HG02571 (cell line): ENCODE results near the gene EVI2B.
"Not testable (repeated sequence)": the region's sequence is repeated elsewhere in the genome, so short reads cannot be mapped to it uniquely, and the experiment has no call there.

Experiments
- ATAC-seq: cut with Tn5 transposase; IDR thresholded peaks from one replicate; pipeline ENCODE4 v1.9.1; 2021; ENCODE audit warnings: mild to moderate bottlenecking, moderate library complexity; ENCODE audit not compliant: unreplicated experiment

The EVI2B gene

DNA sequence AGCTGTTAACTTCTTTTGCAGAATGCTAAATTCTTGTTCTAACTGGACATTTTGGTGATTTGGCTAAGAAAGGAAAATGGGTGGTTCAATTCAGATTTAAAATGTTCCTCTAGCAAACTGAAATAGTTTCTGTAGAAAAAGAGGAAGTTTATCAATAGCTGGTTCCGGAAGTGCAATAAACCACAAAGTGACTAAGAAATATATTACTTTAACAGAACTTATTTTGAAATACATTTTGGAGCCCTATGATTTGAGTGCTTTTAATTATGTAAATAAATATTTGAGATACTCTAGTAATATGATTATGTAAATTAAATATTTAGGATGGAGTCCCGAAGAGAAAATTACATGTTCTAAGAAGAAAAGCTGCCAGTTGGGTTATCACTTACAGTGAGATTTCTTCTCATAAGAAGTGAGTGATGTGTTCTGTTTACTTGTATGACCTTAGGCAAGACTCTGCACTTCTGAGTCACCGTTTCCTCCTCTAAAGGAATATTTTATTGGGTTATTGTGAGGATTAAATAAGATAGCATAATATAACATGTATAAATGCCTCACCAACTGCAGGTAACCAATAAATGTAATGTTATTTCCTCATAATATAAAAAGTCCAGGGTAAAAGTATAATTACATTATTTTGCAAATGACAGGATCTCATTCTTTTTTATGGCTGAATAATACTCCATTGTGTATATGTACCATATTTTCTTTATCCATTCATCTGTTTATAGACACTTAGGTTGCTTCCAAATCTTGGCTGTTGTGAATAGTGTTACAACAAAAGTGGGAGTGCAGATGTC, at the start of gene EVI2B:
TSS of gene EVI2B (minus strand) at position 73 of the 800 bp plus-strand sequence. CDS start 8,445 bp downstream, outside the sequence.
- no peak for ATAC-seq

DNA sequence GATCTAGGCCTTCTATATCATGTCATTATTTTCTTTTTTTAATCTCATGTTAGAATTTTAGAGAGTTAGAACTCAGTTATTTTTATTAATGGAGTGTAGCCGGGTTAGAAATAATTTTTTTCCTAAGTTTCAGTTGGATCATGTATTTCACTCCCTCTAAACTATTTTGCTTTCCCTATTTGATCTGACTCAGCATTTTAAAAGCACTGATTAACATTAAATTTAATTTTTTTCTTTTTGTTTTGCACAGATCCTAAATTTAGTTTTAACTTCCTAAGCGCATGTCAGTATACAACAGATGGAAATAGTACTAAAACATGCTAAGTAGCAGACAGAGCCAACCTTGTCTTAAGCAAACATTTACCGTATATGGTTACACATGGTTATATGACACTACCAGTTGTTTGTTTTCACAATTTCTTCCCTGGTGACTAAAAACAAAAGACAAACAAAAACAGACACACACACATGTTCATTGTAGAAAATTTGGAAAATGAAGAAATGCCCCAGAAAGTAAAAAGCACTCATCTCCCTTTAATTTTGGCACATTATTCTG, 44.1 kb upstream of the EVI2B start:
- ATAC-seq: no peak

- no peak for ATAC-seq
Measured at GRCh38 chr17:31357091-31357490, 43.2 kb upstream of the EVI2B start.

- no peak for ATAC-seq
Measured at GRCh38 chr17:31355935-31356334, 42.1 kb upstream of the EVI2B start.

DNA sequence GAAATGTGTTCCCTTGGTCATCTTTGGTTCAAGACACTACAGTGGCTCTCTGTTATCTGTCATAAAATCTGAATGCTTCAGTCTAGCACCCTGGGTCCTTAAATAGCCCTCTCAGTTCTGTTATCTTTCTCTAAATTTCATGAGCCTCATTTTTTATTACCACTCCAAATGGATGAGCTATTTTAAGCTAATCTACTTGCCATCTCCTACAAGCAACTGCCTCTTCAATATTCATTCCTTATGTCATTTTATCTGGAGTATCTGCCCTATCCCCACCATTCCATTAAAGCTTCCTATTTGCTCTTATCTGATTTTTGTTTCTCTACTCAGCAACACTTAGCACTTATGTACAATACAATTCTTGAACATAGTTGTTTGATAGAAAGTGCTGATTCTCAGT, 35.6 kb upstream of the EVI2B start:
- no peak for ATAC-seq

- not testable (repeated sequence) for ATAC-seq
Measured at GRCh38 chr17:31345191-31345747, 31.4 kb upstream of the EVI2B start.

DNA sequence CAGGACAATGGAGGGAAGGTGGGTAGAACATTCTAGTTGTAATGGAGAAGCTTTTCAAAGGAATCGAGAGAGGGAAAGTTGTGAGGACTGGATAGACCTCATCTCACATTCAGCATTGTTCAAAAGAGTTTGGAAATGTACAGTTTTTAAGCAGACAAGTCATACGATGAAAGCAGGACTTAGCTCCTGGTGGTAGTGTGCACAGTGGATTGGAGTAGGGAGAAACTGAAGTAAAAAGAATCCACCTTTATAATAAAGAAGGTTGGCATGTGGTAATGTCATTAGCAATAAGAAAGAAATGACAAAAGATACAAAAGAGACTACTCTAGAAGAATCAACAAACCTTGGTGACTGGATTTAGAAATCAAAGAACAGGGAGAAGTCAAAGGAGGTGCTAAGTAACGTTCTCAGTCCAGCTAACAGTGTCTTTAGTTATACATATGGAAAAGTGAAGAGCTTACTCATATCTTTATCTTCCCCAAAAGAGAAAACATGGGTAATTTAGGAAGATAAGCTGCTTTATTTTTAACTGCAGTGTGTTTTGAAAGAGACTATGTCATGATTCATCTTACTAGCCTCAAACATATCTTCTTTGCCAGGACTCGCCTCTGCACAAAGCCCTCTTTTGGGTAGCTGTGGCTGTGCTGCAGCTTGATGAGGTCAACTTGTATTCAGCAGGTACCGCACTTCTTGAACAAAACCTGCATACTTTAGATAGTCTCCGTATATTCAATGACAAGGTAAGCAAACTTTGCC, 26.2 kb upstream of the EVI2B start:
- ATAC-seq: no peak

- no peak for ATAC-seq
Measured at GRCh38 chr17:31329221-31329620, 15.4 kb upstream of the EVI2B start.

DNA sequence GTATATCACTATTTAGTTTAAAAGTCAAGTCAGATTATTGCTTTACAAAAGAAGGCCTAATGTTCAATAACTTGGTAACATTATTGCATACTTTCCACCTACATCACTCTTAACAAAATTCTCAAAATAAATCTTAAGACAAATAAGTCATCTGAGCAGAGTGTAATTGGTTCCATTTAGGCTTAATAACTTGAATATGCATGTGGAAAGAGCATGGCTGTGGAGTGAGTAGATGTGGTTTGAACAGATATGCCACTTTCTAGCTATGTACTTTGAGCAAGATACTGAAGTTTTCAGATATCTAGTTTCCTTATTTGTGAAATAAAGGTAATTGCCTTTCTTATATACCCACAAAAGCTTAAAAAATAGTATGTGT, 14.3 kb upstream of the EVI2B start:
- no peak for ATAC-seq

DNA sequence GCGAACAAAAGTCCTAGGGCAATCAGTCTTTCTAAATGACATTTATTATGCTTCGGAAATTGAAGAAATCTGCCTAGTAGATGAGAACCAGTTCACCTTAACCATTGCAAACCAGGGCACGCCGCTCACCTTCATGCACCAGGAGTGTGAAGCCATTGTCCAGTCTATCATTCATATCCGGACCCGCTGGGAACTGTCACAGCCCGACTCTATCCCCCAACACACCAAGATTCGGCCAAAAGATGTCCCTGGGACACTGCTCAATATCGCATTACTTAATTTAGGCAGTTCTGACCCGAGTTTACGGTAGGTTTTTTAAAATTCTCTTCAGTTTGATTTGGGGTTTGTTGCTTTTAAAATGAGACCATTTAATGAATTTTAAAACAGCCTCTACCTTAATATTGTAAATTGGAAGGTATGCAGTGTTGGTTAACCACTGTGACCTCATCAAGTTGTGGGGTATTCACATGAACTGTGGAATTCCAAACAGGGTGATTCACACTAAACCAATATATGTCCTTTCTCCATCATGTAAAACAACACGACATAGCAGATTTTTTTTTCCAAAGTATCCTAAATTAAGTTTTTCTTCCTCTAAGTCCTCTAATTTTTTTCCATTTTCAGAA, 13.8 kb upstream of the EVI2B start:
- ATAC-seq: no peak

DNA sequence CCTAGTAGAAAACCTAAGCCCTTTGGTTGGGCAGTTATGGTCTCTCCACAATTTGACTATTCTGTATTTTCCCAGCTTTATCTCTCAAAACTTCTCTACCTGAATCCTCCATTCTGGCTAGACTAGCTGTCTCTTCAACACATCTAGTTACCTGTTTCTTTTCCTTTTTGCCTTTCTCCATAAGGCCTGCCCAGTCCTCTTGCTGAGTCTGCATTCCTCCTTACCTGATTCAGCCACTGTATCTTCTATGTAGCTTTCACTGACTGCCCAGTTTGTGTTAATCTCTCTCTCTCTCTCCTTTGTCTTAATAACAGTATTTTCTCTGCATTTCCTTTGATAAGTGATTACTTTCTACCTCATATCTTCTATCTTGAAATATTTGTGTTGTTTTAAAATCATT, 9.7 kb upstream of the EVI2B start:
- no peak for ATAC-seq

DNA sequence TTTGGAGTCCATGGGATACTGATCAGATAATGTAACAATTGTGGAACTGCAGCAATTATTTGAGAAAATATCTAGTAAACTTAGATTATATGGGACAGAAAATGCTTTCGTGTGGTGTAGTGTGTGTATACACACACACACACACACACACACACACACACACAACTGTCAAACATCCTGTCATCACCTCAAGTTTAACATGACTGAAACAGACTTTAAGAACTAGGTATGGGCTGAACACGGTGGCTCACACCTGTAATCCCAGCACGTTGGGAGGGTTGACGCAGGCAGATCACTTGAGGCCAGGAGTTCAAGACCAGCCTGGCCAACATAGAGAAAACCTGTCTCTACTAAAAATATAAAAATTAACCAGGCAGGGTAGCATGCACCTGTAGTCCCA, 8.1 kb upstream of the EVI2B start:
- no peak for ATAC-seq

DNA sequence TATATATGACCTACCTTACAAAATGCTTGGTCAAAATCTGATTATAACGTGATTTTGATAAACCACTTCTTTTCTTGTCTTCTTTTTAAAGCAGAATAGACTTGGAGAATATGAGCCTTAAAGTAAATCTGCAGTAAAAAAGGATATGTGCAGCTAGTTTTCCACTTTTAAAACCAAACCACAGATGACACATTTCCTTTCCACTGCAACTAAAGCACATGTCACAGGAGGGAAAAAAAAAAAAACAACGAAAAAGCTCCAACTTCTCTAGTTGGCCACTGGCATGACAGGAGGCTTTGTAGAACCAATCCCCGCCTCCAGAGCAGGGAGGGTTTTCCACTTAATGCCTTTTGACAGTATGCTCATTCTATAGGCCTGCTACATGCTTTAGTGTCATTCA, 7.6 kb upstream of the EVI2B start, which contains the start of gene EVI2A:
TSS of gene EVI2A (minus strand) at position 142 of the 400 bp plus-strand sequence. CDS start 2,609 bp downstream, outside the sequence.
- no peak for ATAC-seq

- ATAC-seq: no peak
Measured at GRCh38 chr17:31320791-31321190, 6.9 kb upstream of the EVI2B start.

DNA sequence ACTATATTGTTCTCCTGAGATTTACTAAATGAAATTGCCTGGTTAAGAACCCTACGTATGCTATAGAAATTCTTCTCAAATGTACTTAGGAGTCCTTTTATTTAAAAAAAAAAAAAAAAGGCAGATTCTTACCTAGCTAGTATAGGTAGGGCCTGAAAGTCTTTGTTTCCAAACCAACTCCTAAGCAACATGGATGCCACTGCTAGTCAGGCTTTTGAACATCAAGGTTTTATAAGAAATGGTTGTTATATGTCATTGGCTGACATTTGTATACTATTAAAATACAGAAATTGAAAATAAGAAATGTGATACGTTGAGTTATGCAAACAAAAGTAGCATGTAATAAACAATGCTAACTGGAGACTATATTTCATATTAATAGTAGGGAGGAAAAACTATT, 6.4 kb upstream of the EVI2B start:
- ATAC-seq: no peak

DNA sequence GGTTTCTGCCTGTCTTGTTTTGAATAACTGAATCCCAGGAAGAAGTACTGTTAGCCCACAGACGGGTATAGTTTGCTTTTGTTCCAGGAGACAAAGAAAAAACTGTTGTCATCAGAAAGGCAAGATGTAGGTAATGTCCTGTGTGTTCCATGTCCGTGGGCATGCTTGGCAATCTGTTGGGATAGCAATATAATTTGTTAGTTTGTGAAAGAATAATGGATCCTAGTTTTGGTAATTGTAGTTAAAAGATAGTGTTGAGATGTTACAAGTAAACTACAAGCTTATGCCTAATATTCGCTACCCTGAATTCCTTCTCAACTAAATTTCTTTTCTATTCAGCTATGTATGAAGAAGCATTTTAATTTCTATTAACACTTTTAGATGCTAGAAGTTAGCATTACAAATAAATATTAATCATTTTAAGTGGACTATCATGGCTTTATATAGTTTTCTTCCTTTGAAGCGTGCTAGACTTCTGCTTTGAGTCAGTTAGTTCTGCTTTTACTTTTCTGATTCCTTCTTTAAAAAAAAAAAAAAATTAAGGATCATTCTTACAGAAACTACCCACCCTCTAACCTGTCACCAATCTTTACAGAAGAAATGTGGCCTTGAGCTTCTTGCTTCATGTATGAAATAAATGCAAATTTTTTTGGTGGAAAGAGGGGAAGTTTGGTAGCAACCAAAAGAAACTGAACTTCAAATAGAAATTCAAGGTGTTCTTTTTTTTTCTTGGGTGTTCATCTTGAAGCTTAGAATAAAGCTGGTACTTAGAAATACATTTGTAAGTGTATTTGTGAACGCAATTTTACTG, 5.2 kb upstream of the EVI2B start:
- no peak for ATAC-seq

DNA sequence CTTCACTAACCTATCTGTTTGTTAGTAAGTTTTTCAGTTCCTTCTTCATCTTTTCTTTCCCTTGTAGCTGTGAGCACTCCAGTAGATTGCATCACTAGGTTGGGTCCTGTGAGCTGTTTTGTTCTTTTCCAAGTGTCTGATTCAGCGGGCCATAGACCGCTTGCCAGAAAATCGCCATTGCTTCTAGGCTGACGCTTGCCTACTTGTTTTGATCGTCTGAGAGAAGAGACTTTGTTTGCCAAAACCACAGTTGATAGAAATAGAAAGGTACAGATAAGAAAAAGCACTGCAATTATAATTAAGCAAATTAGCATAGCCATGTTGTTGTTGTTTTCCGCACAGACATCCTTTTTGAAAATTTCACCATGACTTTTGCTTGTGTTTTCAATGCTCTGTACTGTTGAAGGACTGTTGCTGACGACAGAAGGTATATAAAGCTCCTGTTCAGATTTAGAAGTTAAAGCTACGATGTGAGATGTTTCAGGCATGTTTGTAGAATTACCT, 4.5 kb upstream of the EVI2B start:
- peak; percentile 41 for ATAC-seq

- no peak for ATAC-seq
Measured at GRCh38 chr17:31314782-31315100, 887 bp upstream of the EVI2B start.

- ATAC-seq: not testable (repeated sequence)
Measured at GRCh38 chr17:31312223-31312622, 1.6 kb downstream of the EVI2B start.

- no peak for ATAC-seq
Measured at GRCh38 chr17:31311526-31311925, 2.3 kb downstream of the EVI2B start.
